SU-DHL-6 (cell line): Measurements from ENCODE around the gene UBASH3A.

Source experiments
- H2AFZ ChIP-seq: fragments of 200-600 bp; sonication (generic); 2 replicates; pipeline ENCODE4 v1.6.1; 2014; ENCODE audit warnings: low read depth, mild to moderate bottlenecking, moderate library complexity, mixed read lengths, antibody characterized with exemption, low read length; ENCODE audit not compliant: severe bottlenecking
- H3F3A ChIP-seq: fragments of 200-600 bp; shearing (Covaris generic); 2 replicates; pipeline ENCODE4 v1.6.0; 2016; ENCODE audit warnings: antibody characterized with exemption, mild to moderate bottlenecking; ENCODE audit not compliant: insufficient read depth
- H3K27ac ChIP-seq: fragments of 200-600 bp; sonication (generic); 2 replicates; pipeline ENCODE4 v1.5.1; 2016; ENCODE audit warnings: low read depth, mild to moderate bottlenecking, low read length, moderate library complexity, mixed read lengths
- H3K27me3 ChIP-seq: fragments of 200-600 bp; sonication (generic), shearing (Covaris generic); 2 replicates; pipeline ENCODE4 v1.6.0; 2014; ENCODE audit warnings: mild to moderate bottlenecking, low read length
- H3K36me3 ChIP-seq: fragments of 200-600 bp; sonication (generic); 2 replicates; pipeline ENCODE4 v1.6.1; 2014; ENCODE audit warnings: mild to moderate bottlenecking, low read length, mixed read lengths
- H3K4me2 ChIP-seq: fragments of 300-600, 200-600 bp; shearing (Covaris generic), sonication (generic); 2 replicates; pipeline ENCODE4 v1.6.0; 2014; ENCODE audit warnings: low read length, low read depth, mild to moderate bottlenecking; ENCODE audit not compliant: poor library complexity, severe bottlenecking
- H3K4me3 ChIP-seq: fragments of 200-600 bp; sonication (generic); 2 replicates; pipeline ENCODE4 v1.5.1; 2014; ENCODE audit warnings: antibody characterized with exemption, low read length, mild to moderate bottlenecking, mixed read lengths; ENCODE audit not compliant: insufficient read depth, poor library complexity, severe bottlenecking
- H3K79me2 ChIP-seq: fragments of 200-600 bp; sonication (generic); 2 replicates; pipeline ENCODE4 v1.6.1; 2014; ENCODE audit warnings: mild to moderate bottlenecking, low read length, moderate library complexity; ENCODE audit not compliant: insufficient read depth
- H3K9ac ChIP-seq: fragments of 200-600 bp; sonication (generic); 2 replicates; pipeline ENCODE4 v1.7.0; 2014; ENCODE audit warnings: mild to moderate bottlenecking, low read length
- H3K9me2 ChIP-seq: fragments of 200-600 bp; sonication (generic); replicated peaks from 2 replicates; pipeline ENCODE4 v1.6.1; 2014; ENCODE audit warnings: low read length; ENCODE audit not compliant: insufficient read depth
- H3K9me3 ChIP-seq: fragments of 200-600 bp; sonication (generic); 2 replicates; pipeline ENCODE4 v1.6.1; 2014; ENCODE audit warnings: low read length, mixed read lengths; ENCODE audit not compliant: insufficient read depth
- H4K20me1 ChIP-seq: fragments of 200-600 bp; sonication (generic); 2 replicates; pipeline ENCODE4 v1.6.1; 2014; ENCODE audit warnings: low read depth, mild to moderate bottlenecking, antibody characterized with exemption, low read length, moderate library complexity, mixed read lengths
- CTCF ChIP-seq: fragments of 200-600 bp; sonication (generic); IDR thresholded peaks from one replicate; pipeline ENCODE4 v1.5.1; 2017; ENCODE audit warnings: antibody characterized with exemption, mild to moderate bottlenecking, low read length, moderate library complexity; ENCODE audit not compliant: insufficient read depth, poor library complexity, severe bottlenecking
- EZH2phosphoT487 ChIP-seq: fragments of 200-600 bp; sonication (generic), shearing (Covaris generic); conservative IDR thresholded peaks from 2 replicates; pipeline ENCODE4 v1.6.1; 2018; ENCODE audit warnings: mild to moderate bottlenecking, antibody characterized with exemption, low read length, moderate library complexity, mixed read lengths

The UBASH3A gene

DNA sequence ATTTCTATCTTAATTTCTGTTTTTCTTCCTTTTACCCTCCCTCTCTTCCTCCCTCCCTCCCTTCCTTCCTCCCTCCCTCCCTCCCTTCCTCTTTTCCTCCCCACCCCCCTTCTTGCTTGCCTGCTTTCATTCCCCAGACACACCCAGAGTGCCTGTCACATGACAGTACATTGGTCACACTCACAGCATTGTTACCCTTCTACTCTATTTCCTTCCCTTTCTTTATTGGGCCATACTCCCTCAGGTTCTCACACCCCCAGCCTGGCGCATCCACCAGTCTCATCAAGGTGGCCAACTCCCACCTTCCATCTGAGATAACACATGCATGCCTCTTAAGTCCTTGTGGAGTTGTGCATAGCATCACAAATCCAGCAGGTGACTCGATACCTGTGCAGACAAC is 18.7 kb upstream of the UBASH3A start:
- TF ChIP-seq CTCF = no peak
- TF ChIP-seq EZH2phosphoT487 = no peak
- H2AFZ ChIP-seq = no peak overlapping the region
- no peaks in the 10 kb centered on the region for H3K79me2 ChIP-seq
- H3K9me3 ChIP-seq = no peaks in the 10 kb centered on the region
- no peaks in the 10 kb centered on the region for H3K27me3 ChIP-seq
- H3K36me3 ChIP-seq = no peaks in the 10 kb centered on the region
- H4K20me1 ChIP-seq = no peaks in the 10 kb centered on the region
- no peaks in the 10 kb centered on the region for H3F3A ChIP-seq
- no peak overlapping the region for H3K27ac ChIP-seq
- H3K4me3 ChIP-seq = no peak overlapping the region
- no peak overlapping the region for H3K9ac ChIP-seq
- no peaks in the 10 kb centered on the region for H3K9me2 ChIP-seq
- no peak overlapping the region for H3K4me2 ChIP-seq

GRCh38 chr21:42385619-42386018 is 18.1 kb upstream of the UBASH3A start:
- no peaks in the 10 kb centered on the region for H3K9me3 ChIP-seq
- H3K4me3 ChIP-seq = no peak overlapping the region
- H3K9me2 ChIP-seq = no peaks in the 10 kb centered on the region
- H3K79me2 ChIP-seq = no peaks in the 10 kb centered on the region
- H4K20me1 ChIP-seq = no peaks in the 10 kb centered on the region
- no peak for TF ChIP-seq CTCF
- no peak for TF ChIP-seq EZH2phosphoT487
- no peaks in the 10 kb centered on the region for H3K36me3 ChIP-seq
- no peak overlapping the region for H3K4me2 ChIP-seq
- H3K27me3 ChIP-seq = no peaks in the 10 kb centered on the region
- no peak overlapping the region for H3K27ac ChIP-seq
- no peak overlapping the region for H3K9ac ChIP-seq
- no peak overlapping the region for H2AFZ ChIP-seq
- H3F3A ChIP-seq = no peaks in the 10 kb centered on the region

DNA sequence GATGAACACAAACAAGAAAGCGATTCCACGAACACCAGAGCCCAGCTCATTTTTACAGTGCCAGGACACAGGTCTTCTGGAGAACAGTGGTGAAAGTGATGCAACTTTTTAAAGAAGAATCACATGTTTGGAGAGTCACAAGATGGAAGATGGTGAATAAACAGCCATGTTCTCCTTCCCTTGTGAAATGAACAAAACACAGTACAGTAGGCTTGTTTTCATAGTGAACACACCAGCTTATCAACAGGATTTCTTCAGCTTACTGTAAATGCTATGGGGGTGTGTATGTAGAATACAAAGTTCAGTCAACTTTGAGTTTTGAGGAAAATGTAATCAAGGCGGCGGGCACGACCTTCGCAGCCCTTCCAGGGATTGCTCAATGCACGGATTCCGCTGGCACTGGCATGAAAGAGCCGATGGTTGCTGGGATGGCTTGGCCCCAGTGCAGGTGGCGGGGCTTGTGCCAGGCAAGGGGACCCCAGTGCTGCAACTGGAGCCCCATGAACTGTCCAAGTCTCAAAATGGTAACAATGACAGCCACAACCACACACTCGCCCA is 17.6 kb upstream of the UBASH3A start:
- H3K27ac ChIP-seq = no peak overlapping the region
- H3K4me3 ChIP-seq = no peak overlapping the region
- no peak overlapping the region for H3K9ac ChIP-seq
- no peaks in the 10 kb centered on the region for H4K20me1 ChIP-seq
- H3K9me2 ChIP-seq = no peaks in the 10 kb centered on the region
- H2AFZ ChIP-seq = no peak overlapping the region
- no peaks in the 10 kb centered on the region for H3F3A ChIP-seq
- TF ChIP-seq EZH2phosphoT487 = no peak
- no peak for TF ChIP-seq CTCF
- no peaks in the 10 kb centered on the region for H3K9me3 ChIP-seq
- no peaks in the 10 kb centered on the region for H3K36me3 ChIP-seq
- H3K4me2 ChIP-seq = no peak overlapping the region
- H3K79me2 ChIP-seq = no peaks in the 10 kb centered on the region
- no peaks in the 10 kb centered on the region for H3K27me3 ChIP-seq
